Hepatic stellate cell (primary cell): ENCODE results near the gene DNAI1.
"Not testable (repeated sequence)": the region's sequence is repeated elsewhere in the genome, so short reads cannot be mapped to it uniquely, and the experiment has no call there.

Experiments used
- DNase-seq: peaks from one replicate; pipeline ENCODE4 v3.0.0; 2011; ENCODE audit warnings: low spot score

Gene DNAI1

DNA sequence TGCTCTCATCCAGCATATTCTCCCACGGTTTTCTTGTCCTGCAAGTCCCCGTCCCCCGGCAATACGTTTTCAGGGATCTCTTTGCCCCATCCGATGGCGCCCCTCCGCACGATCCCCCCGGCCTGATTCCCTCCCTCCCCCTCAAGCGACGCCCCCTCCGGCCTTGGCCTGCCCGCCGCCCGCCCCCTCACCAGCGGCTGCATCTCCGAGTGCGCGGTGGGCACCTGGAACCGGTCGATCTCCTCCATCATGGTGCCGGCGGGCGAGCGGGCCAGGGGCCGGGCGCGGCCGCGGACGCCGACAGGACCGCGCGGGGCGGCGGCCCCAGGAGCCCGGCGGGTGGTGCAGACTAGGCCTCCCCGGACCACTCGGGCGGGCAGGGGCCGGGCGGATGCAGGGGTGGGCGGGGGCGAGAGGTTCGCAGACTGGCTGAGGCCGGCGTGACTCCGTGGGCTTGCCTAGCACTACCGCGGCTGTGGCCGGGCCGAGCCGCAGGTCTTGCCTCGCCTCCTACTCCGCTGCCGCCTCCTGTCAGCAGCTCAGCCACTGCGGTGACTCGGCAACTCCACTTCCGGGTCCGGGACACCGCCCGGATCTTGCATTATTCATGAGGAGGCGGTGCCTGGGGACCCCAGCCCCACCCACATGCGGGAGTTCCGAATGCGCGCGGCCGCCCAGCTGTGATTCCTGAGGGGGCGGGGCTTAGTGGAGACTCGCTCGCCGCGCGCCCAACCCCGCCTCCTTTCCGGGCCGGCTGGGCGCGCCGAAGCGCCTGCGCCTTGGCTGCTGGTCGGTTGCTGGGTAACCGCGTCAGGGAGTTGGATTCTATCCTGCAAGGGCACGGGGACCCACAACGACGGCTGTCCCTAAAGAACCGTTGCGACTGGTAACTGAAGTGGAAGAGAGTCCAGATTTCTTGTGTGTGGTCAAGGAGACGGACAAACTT, at the start of gene DNAI1, which contains the start of gene FAM219A:
DNAI1 (plus strand) TSS at position 793 of the 946 bp plus-strand sequence. CDS start 201 bp downstream, outside the sequence.
FAM219A (minus strand) TSS at position 558 of the 946 bp plus-strand sequence; CDS start at position 251, 307 bp downstream.
- DNase-seq, result peak; percentile 97

DNA sequence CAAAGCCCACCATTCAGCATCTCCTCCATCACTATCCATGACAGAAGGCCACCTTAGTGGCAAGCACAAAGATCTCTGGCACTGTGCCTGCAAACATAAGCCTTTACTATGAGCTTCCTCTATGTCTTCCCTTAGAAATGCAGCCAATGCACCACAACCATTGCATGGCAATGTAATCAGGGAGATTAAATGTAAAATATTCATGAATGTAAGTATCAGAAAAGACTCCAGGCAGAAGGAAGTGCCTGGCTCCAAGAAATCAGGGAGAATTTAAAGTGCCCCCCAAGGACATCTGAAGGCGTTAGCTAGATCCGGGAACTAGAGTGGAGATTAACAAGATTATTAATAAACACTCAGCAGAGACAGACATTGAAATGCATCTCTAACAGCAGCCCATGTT, 49.5 kb upstream of the DNAI1 start:
- no peak for DNase-seq

DNA sequence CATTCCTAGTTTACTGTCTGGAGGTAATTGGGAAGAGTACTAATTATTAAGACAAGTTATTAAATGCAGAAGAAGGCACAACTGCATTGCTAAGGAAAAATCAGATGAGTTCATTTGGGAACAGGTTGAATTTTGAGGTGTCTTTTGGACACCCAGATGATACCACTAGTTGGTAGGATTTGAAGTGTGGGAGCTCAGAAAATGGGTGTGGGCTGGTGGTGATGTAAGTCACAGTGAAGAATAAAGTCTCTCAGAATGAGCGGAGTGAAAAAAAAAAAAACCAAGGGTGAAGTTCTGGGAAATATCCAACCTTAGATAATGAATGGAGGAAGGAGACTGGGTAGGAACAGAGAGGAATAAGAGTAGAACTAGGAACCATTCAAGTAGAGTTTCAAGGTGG, 46.3 kb upstream of the DNAI1 start:
- DNase-seq, result no peak

DNA sequence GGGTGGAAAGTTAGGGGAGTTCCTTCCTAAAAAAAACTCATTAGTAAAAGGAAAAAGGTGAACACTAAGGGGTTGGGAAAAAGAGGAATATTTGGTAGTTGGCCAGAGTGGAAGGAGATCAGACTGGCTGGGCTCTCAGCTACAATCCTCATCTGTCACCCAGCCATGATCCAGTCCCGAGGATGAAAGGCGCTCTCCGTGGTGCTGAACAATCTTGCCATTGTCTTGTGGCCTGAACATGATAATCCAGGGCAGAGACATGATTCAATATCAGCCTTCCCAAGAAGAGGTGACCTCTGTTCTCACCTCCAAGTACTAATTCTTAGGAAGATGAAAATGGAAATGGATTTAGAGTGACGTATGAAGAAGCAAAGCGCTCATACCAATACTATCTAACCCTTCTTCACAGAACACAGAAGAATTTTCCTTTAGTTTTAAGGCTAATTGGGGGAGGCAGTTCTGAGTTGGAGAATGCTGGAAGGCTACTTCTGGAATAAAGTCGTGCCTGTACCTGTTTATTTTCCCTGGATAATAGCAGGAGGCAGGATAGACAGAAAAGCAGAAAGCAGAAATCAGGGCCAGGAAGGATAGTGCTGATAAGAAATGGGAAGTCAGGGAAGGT, 45.3 kb upstream of the DNAI1 start:
- peak; percentile 35 for DNase-seq

DNA sequence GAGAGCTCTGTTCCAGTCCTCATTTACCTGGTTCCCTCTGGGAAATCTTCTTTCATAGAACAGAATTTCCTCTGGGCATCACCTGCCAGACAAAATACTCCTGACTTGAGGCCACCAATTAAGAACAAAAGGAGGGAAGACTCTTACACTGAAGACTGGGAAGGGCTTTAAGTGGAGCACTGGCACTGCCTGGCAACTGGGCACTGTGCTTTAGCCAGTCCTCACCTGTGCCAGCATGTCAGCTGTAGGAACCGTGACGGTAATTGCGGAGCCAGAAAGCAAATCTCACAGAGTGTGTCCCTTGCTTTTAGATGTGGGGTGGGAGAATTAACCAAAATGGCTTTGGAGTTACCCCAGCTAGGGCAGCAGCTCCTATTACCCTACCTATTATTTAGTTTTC, 40.9 kb upstream of the DNAI1 start:
- no peak for DNase-seq

DNA sequence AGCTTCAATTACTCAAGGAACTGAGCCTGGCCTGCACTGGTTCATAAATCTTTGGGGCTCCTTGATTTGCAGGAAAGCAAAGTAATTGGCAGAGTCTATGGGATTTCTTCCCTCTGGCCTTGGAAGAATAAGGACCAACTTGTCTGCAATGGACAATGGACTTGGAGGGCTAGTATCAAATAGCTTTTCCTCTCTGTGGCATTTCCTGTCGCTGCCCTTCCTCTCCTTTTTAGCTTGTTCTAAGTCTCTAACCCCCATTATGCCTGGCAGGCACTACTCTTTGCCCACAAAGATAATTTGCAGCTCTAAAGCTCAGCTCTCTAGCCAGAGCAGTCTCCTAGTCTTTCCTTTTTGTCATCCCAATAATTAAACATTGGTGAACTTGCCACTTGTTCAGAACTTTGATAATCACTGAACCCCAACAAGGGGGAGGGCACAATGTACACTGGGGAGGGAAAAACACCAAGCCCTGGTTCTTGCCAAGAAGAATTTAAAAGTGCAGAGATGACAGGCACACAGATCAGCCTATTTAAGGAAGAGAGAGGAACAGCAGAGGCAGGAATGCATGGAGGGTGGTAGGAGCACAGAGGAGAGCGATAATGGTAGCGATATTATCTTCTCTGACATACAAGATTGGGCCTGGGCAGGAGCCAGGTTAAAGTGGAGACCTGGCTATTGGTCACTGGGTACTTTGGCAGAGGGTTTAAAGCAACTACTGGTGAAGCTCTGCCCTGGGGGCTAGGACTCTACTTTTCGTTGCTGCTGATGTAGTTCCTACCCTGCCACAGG, 38.7 kb upstream of the DNAI1 start:
- DNase-seq, result no peak

DNA sequence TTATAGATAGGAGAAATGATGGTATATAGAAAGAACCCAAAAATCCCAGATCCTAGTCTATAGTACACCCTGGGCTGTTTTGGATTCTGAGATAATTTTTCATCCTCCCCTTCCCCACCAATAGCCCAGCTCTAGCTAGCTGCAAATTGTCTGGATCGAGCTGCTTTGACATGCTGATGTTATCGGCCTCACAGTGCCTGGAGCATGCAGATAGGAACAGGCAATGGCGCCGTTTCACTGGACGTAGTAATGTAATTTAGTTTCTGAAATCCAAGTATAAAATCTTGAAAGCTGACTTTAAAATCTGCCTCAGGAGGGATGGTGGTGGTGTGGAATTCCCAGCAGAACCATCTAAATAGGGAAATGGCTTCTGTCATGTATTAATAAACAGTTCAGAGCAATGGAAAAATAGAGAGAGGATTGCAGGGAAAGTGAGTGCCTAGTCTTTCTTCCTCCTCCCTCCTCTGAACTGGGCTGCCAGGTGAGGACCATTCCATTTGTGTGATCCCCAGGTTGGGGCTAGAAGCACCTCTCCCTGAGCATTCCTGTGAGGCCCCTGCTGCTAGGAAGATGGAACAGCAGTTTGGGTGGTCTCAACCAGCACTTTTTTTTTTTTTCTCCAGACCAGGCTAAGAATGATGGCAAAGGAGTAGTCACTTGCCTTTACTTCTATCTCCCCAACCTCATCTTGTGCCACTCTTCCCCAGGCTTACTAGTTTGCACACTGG, 32.1 kb upstream of the DNAI1 start:
- DNase-seq, result no peak

DNA sequence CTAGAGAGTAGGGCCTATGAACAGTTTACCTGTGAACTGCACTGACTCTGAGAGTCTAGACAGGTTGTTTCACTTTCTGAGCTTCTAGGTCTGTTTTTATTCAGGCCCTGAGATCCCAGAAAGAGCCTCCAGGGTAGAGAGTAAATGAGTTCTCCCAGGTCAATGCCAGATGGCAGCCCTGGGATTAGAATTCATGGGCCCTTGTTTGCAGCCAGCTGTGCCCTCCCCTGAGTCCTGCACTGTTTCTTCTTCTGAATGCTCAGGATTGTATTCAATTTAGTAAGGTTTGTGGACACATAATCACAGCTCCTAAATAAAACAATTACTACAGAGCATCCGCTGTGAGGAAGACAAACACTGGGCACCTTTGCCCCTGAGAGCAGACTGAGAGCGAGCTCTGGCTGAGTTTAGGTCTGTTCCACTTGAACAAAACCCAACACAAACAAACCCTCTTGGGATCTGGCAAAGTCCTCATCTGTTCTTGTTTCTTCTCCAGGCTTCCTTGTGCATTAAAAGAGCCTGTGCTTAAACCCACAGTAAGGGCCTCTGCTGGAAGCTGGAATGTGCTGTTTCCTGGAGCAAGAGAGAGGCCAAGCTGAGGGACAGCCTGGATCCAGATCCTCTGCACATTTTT, 30.2 kb upstream of the DNAI1 start:
- DNase-seq, result no peak

DNA sequence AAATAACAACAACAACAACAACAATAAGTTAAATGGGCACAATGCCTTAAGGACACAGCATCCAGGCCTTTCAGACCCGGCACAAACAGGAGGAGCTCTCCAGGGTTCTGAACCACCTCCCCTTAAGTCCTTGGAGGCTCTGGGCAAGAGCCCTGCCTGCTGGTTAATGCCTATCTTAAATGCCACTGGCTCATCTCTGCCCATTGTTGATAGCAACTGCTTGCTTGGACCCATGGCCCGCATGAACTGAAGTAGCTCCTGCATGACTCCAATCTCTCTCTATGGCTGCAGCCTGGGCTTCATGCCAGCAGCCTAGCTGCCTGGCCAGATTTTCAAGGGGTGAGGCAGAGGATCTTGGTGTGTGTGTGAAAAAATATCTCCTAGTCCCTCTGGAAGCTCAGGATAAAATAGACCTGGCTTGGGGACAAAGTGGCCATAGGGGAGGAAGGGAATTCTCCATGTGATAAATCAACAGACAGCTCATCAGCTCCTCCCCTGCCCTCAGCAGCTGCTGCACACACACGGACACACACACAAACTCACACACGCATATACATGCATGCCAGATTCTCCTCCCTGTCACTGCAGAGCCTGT, 27.7 kb upstream of the DNAI1 start:
- DNase-seq, result peak; percentile 67

DNA sequence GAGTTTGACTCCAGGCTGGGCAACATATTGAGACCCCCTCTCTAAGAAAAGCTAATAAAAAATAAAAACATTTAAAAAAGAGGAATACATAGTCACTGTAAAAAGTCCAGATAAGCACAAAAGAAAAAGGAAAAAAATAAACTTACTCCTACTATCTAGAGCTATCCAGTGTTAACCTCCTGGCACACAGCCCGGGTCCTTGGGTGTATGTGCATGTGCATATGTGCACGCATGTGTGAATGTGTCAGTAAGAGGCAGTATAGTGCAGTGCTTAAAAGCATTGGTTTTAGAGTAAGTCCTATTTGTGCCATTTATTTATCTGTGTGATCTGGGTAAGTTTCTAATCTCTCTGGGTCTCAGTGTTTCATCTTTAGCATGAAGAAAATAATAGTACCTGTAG, 26.9 kb upstream of the DNAI1 start:
- no peak for DNase-seq

DNA sequence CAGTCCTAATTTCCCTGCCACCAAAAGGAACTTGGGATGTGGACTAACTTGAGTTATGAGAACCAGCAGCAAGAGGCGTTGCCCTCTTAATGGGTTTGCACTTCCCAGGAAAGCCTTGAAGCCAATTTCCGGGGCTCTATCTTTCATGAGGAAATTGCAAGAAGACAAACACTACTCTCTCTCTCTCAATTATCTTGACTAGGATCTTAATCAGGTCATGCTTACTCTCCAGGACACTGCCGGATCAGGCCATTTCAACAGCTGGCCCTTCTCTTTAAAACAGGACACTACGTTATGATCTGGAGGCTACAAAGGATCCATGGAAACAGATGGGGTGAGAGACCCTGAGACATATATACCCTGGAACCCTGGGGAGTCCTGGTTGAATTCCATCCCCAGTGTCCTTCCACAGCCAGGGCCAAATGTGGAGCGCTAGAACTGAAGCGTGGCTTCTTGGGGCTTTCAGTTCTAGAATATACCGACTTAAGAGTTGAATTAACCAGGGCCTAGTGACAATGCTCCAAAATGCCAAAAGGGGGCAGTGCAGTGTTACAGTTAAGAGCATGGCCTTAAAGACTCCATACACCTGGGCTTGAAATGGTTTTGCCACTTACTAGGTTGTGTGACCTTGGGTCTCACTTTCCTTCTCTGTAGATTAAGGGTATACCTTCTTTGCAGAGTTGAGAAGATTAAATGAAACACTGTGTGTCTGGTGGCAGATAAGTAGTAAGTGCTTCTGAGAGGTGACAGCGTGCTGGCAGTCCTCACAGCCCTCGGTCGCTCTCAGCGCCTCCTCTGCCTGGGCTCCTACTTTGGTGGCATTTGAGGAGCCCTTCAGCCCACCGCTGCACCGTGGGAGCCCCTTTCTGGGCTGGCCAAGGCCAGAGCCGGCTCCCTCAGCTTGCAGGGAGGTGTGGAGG, 21.3 kb upstream of the DNAI1 start:
- DNase-seq, result peak; percentile 54

DNA sequence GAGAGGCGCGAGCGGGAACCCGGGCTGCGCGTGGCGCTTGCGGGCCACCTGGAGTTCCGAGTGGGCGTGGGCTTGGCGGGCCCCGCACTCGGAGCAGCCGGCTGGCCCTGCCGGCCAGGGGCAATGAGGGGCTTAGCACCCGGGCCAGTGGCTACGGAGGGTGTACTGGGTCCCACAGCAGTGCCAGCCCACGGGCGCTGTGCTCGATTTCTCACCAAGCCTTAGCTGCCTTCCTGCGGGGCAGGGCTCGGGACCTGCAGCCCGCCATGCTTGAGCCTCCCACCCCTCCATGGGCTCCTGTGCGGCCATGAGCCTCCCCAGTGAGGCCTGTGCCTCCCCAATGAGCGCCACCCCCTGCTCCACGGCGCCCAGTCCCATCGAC, 20.7 kb upstream of the DNAI1 start:
- DNase-seq, result not testable (repeated sequence)

DNA sequence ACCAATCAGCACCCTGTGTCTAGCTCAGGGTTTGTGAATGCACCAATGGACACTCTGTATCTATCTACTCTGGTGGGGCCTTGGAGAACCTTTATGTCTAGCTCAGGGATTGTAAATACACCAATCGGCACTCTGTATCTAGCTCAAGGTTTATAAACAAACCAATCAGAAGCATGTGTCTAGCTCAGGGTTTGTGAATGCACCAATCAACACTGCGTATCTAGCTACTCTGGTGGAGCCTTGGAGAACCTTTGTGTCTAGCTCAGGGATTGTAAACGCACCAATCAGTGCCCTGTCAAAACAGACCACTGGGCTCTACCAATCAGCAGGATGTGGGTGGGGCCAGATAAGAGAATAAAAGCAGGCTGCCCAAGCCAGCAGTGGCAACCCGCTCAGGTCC, 20.1 kb upstream of the DNAI1 start:
- not testable (repeated sequence) for DNase-seq

DNA sequence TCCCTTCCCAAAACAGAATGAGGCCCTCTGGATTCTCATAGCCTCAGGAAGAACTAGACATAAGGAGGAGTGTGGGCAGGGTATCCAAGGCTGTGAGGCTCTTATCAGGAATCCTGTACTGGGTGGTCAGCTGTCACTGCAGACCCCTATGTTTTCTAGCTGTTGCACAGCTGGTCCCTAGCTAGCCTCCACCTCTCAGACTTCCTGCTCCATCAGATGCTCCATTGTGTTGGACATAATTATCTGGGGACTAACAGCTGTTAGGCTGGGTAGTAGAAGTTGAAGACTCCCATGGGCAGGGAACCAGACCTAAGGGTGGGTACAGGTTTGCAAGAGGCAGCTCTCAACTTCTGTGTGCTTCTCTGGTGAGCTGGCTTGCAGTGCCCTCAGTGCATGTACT, 18.6 kb upstream of the DNAI1 start:
- DNase-seq, result no peak

DNA sequence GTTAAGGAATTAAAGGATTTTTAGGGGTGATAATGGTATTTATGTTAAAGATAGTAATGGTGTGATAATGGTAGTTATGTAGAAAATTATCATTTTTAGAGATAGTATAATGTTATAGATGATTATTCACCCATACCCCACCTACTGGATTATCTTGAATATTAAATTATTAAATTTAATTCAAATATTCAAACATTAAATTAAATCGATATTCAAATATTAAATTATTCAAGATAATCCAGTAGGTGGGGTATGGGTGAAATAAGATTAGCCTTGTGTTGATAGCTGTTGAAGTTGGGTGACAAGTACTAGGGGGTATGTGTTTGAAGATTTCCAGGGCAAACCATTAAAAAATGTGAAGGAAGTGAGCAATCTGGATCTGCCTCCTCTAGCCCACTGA, 15.8 kb upstream of the DNAI1 start:
- DNase-seq, result no peak

DNA sequence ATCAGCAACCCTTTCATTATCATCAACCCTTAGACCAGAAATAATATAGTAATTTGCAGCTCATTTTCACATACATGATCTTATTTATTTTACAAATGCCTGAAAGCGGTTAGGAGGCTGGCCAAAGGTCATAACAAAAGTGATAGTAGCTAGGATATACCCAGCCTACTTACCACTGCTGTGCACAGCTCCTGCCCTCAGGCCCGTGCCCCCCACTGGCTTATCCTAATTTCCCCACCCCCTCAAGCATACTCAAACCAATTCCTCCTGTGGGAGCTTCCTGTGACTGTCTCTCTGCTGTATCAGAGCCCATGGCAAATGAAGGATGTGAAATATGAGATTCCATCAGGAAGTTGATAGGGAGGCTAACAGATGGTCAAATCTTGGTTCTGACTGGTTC, 15.1 kb upstream of the DNAI1 start:
- DNase-seq, result no peak

DNA sequence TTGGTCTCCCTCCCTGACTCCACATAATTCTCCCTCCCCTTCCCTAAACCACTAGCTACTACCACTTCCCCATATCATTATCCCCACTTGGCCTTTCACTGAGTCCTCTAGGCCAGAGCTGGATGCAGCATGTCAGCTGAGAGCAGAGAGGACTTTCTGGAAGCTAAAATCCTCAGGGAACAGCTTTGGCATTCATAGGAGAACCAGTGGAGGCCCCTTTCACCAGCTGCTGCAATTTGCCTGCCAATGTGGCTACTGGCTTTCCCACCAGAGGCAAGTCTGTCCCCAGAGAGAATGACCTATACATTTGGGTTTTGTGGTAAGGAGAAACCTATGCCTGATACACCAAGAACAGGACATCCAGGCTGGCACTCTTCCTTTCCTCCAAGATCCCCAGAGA, 14.6 kb upstream of the DNAI1 start:
- DNase-seq, result no peak

DNA sequence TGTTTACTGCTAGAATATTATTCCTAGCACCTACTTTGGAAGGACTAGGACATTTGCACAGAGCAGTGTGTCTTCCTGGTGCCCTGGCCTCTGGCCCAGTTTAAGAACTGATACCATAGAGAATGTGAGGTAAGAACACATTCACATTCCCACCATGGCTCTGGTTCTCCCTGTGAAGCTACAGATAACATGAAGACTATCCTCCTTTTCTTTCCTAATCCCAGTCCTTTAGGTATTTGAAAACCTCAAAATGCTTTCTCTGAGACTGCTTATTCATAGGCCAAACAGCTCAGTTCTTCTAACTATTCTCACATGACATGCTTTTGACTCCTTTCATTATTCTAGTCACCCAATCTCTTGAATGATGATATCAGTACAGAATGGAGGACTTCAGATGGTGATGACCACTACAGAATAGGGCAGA, 12.1 kb upstream of the DNAI1 start:
- DNase-seq, result peak; percentile 35

DNA sequence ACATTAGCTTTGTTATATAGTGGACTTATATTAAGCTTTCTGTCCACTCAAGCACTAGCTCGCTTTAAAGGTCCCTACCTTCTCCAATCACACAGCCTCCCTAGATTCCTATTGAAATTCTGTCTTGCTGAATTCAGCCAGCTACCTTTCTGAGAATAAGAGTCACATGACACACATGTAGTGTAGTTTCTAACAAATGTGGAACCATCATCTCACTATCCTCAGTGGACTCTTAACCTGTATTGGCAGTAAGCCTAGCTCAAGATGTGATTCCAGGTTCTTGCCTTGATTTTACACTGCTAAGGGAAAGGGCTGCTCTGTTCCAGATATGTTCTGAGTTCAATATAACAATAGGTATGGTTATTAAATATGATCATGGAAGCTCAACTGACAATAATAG, 11.7 kb upstream of the DNAI1 start:
- DNase-seq, result no peak

DNA sequence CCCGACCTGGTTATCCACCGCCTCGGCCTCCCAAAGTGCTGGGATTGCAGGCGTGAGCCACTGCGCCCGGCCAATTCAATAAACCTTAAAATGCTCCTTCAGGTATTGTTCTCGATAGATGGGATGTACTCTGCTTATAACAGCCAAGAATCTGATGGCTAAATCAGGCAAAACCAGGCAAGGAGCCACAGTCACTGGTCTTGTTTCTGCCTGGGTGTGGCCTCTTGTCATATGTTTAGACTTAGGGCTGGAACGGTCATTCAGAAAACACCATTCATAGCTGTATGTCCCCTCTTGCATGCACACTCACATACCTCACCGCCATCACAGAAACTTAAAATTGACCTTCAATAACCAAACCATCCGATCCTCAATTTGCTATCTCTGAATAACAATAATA, 8.0 kb upstream of the DNAI1 start:
- DNase-seq, result no peak
